ENCODE data around the gene KCNQ1. TPM values are rescaled to one million over a fixed set of nuclear protein-coding genes. Genes with fewer than 3 reads are reported as not detected.
A peak's percentile ranks its signal among the peaks of the same experiment; 100 is the strongest.

Gene KCNQ1
- total and polyA plus RNA-seq, 2 of the 13 experiments (the other 11 are each of a cell fraction or from before 2014, with no cell fraction given): 0.02 to 0.08 TPM

- TF ChIP-seq CSRNP1 (CRISPR knock-in tag; IDR thresholded peaks at IDR 0.05) (peak; percentile 39; the same call in 1 of the 2 replicates), RXRB (CRISPR knock-in tag; IDR thresholded peaks at IDR 0.05; ENCODE audit: borderline replicate concordance) (0 out of 2 replicates have a peak, but pooled peaks have one; percentile 20), ZNF7 (CRISPR knock-in tag; IDR thresholded peaks at IDR 0.05) (no peak), SALL1 (CRISPR knock-in tag; IDR thresholded peaks at IDR 0.05) (peak; percentile 47; the same call in 1 of the 2 replicates), TARDBP (CRISPR knock-in tag; IDR thresholded peaks at IDR 0.05) (peak; percentile 47; the same call in 1 of the 2 replicates), ZNF598 (CRISPR knock-in tag; IDR thresholded peaks at IDR 0.05; ENCODE audit: borderline replicate concordance) (no peak), GATAD1 (CRISPR knock-in tag; IDR thresholded peaks at IDR 0.05) (peak; percentile 68), FOXC1 (CRISPR knock-in tag; IDR thresholded peaks at IDR 0.05; ENCODE audit: borderline replicate concordance) (0 out of 2 replicates have a peak, but pooled peaks have one; percentile 31), ZFX (CRISPR knock-in tag; IDR thresholded peaks at IDR 0.05; ENCODE audit: low read depth) (peak; percentile 36; the same call in 1 of the 2 replicates), THRA (CRISPR knock-in tag; IDR thresholded peaks at IDR 0.05; ENCODE audit: borderline replicate concordance) (no peak)
- TF ChIP-seq, protein P1, sequence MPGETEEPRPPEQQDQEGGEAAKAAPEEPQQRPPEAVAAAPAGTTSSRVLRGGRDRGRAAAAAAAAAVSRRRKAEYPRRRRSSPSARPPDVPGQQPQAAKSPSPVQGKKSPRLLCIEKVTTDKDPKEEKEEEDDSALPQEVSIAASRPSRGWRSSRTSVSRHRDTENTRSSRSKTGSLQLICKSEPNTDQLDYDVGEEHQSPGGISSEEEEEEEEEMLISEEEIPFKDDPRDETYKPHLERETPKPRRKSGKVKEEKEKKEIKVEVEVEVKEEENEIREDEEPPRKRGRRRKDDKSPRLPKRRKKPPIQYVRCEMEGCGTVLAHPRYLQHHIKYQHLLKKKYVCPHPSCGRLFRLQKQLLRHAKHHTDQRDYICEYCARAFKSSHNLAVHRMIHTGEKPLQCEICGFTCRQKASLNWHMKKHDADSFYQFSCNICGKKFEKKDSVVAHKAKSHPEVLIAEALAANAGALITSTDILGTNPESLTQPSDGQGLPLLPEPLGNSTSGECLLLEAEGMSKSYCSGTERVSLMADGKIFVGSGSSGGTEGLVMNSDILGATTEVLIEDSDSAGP (CRISPR knock-in tag; IDR thresholded peaks at IDR 0.05; ENCODE audit: borderline replicate concordance): peak; percentile 22; the same call in 1 of the 2 replicates
- TF ChIP-seq, protein P2, sequence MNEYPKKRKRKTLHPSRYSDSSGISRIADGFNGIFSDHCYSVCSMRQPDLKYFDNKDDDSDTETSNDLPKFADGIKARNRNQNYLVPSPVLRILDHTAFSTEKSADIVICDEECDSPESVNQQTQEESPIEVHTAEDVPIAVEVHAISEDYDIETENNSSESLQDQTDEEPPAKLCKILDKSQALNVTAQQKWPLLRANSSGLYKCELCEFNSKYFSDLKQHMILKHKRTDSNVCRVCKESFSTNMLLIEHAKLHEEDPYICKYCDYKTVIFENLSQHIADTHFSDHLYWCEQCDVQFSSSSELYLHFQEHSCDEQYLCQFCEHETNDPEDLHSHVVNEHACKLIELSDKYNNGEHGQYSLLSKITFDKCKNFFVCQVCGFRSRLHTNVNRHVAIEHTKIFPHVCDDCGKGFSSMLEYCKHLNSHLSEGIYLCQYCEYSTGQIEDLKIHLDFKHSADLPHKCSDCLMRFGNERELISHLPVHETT (CRISPR knock-in tag; conservative IDR thresholded peaks at IDR 0.05): no peak
Measured at GRCh38 chr11:2419638-2420501, 24.9 kb upstream of the KCNQ1 start (continued).

Measured in HepG2 (cell line).